K562 (cell line): ENCODE data around the gene SEPHS2. TPM values are rescaled to one million over a fixed set of nuclear protein-coding genes. Genes with fewer than 3 reads are reported as not detected.

Source experiments
- DMBX1 ChIP-seq: fragments of 250-450 bp; sonication (Bioruptor Pico); IDR thresholded peaks from 2 replicates; pipeline ENCODE4 v1.8.0; 2022; ENCODE audit warnings: inconsistent platforms, mild to moderate bottlenecking, moderate library complexity, borderline replicate concordance
- JUND ChIP-seq, 2 experiments: IDR thresholded peaks; 2 replicates in 1 of 2; 3 replicates in 1 of 2; pipeline ENCODE4 v1.6.1; 2011; ENCODE audit warnings: borderline replicate concordance in 2 of 2, low read depth in 2 of 2, low read length in 2 of 2, improper control_type of control experiment in 1 of 2, missing biosample characterization in 1 of 2, missing genetic modification characterization in 1 of 2, missing genetic modification reagents in 1 of 2
- PHF20 ChIP-seq: fragments of 450-650 bp; IDR thresholded peaks from 2 replicates; pipeline ENCODE4 v1.6.1; 2018; ENCODE audit not compliant: partially characterized antibody
- RBM39 ChIP-seq: fragments of 200-400 bp; formaldehyde crosslinking; optimal IDR thresholded peaks from 2 replicates; pipeline ENCODE3; 2018; ENCODE audit warnings: low read depth, low read length
- RHOXF2B ChIP-seq: fragments of 250-450 bp; sonication (Bioruptor Pico); conservative IDR thresholded peaks from 2 replicates; pipeline ENCODE4 v1.5.1; 2021
- ZNF347 ChIP-seq: fragments of 450-650 bp; formaldehyde crosslinking; IDR thresholded peaks from 2 replicates; pipeline ENCODE4 v1.4.0; 2020; ENCODE audit warnings: low read depth, mild to moderate bottlenecking, moderate library complexity
- polyA plus RNA-seq, 8 experiments: library from polyadenylated mRNA; depleted of rRNA in 4 of 8; stranded (reverse) in 5 of 8; unstranded in 3 of 8; fragments of >200 nt; fragmentation: Nextera tagmentation in 2 of 8; fragmentation: Illumina TruSeq in 1 of 8; extraction: Ambion mirVana in 2 of 8; extraction: Trizol in 1 of 8; gene quantifications; 2 replicates each; pipeline versions ENCODE4 v1.2.1 to v1.2.3, GENCODE V29; 2011 to 2014; ENCODE audit warnings: inconsistent platforms in 1 of 8, missing spikeins in 1 of 8
- total RNA-seq, 7 experiments: library from RNA; depleted of rRNA in 6 of 7; stranded (reverse); fragments of >200 nt in 6 of 7; fragmentation: Illumina TruSeq in 2 of 7; extraction: Trizol in 2 of 7; gene quantifications; 2 replicates each; pipeline versions ENCODE4 v1.2.1 to v1.2.3, GENCODE V29; 2011 to 2021; ENCODE audit warnings: low replicate concordance in 1 of 7
- TF ChIP-seq, protein P1 (sequence below), 3 experiments: fragments of 200-800 bp in 1 of 3; fragments of 250-450 bp in 1 of 3; fragments of 450-650 bp in 1 of 3; sonication (Bioruptor Pico) in 1 of 3; sonication (Bioruptor generic) in 1 of 3; formaldehyde crosslinking in 1 of 3; IDR thresholded peaks; 2 replicates each; pipeline versions ENCODE4 v1.6.1 to v1.8.0; 2016 to 2022; ENCODE audit warnings: mild to moderate bottlenecking in 2 of 3, missing genetic modification characterization in 2 of 3, missing compliant biosample characterization in 1 of 3, moderate library complexity in 1 of 3
- TF ChIP-seq, protein P2 (sequence below): fragments of 450-650 bp; IDR thresholded peaks from 2 replicates; pipeline ENCODE4 v1.6.1; 2016

SEPHS2 gene
- total and polyA plus RNA-seq, 9 of the 15 experiments (the other 6 are each of a cell fraction or from before 2014, with no cell fraction given) = 20.9 to 90.6 (median 43.4) TPM

DNA sequence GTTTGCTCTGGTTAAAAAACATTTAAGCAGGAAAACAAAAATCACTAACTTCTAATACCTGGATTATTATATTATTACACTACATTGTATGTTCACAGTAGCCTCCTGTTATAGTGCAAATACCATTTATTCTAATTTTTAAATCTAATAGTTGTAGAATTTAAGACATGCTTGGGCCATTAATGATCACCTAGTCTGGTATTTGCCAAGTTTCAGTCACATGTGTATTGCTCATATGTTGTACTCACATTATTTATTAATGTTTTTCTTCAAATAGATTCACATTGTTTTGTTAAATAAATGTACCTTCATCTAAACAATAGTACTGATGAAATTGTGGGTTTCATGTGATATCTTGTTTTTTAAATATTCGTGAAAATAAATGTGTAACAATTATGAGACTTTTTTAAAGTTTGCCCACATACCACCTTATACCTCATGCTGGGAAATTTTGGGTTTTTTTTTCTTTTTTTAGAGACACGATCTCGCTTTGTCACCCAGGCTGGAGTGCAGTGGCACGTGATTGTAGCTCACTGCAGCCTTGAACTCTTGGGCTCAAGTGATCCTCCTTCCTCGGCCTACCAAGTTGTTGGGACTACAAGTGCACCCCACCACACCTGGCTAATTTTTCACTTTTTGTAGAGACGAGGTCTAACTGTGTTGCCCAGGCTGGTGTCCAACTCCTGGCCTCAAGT is 32.4 kb downstream of the SEPHS2 start (continued):
- TF ChIP-seq RBM39 = no peak
- TF ChIP-seq, protein P1, sequence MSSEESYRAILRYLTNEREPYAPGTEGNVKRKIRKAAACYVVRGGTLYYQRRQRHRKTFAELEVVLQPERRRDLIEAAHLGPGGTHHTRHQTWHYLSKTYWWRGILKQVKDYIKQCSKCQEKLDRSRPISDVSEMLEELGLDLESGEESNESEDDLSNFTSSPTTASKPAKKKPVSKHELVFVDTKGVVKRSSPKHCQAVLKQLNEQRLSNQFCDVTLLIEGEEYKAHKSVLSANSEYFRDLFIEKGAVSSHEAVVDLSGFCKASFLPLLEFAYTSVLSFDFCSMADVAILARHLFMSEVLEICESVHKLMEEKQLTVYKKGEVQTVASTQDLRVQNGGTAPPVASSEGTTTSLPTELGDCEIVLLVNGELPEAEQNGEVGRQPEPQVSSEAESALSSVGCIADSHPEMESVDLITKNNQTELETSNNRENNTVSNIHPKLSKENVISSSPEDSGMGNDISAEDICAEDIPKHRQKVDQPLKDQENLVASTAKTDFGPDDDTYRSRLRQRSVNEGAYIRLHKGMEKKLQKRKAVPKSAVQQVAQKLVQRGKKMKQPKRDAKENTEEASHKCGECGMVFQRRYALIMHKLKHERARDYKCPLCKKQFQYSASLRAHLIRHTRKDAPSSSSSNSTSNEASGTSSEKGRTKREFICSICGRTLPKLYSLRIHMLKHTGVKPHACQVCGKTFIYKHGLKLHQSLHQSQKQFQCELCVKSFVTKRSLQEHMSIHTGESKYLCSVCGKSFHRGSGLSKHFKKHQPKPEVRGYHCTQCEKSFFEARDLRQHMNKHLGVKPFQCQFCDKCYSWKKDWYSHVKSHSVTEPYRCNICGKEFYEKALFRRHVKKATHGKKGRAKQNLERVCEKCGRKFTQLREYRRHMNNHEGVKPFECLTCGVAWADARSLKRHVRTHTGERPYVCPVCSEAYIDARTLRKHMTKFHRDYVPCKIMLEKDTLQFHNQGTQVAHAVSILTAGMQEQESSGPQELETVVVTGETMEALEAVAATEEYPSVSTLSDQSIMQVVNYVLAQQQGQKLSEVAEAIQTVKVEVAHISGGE (CRISPR knock-in tag; IDR thresholded peaks at IDR 0.05) = no peak
- no peak for TF ChIP-seq ZNF347 (CRISPR knock-in tag)
- TF ChIP-seq RHOXF2B = no peak
- TF ChIP-seq PHF20 = no peak
- no peak for TF ChIP-seq DMBX1
- TF ChIP-seq JUND (IDR thresholded peaks at IDR 0.05; ENCODE audit: borderline replicate concordance, low read depth, low read length) = no peak
- TF ChIP-seq JUND (tag; IDR thresholded peaks at IDR 0.05; ENCODE audit: borderline replicate concordance, low read depth, low read length) = no peak
- TF ChIP-seq, protein P2, sequence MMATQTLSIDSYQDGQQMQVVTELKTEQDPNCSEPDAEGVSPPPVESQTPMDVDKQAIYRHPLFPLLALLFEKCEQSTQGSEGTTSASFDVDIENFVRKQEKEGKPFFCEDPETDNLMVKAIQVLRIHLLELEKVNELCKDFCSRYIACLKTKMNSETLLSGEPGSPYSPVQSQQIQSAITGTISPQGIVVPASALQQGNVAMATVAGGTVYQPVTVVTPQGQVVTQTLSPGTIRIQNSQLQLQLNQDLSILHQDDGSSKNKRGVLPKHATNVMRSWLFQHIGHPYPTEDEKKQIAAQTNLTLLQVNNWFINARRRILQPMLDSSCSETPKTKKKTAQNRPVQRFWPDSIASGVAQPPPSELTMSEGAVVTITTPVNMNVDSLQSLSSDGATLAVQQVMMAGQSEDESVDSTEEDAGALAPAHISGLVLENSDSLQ = no peak
- TF ChIP-seq, all 486 proteins: peak for 0
